MM.1S (cell line): ENCODE data around the gene IRF2BPL.
A peak's percentile ranks its signal among the peaks of the same experiment; 100 is the strongest.

Experiments used
- DNase-seq: peaks from one replicate; pipeline ENCODE4 v3.0.0-alpha.2; 2015
- H2AFZ ChIP-seq: fragments of 300-600 bp; sonication (generic); 2 replicates; pipeline ENCODE4 v1.6.0; 2016; ENCODE audit warnings: antibody characterized with exemption, low read length
- H3F3A ChIP-seq: fragments of 300-600 bp; sonication (generic); 2 replicates; pipeline ENCODE4 v1.6.1; 2016; ENCODE audit warnings: mild to moderate bottlenecking, antibody characterized with exemption, low read length, moderate library complexity, mixed read lengths; ENCODE audit not compliant: insufficient read depth
- H3K27ac ChIP-seq: fragments of 300-600 bp; sonication (generic); 2 replicates; pipeline ENCODE4 v1.5.1; 2016; ENCODE audit warnings: mild to moderate bottlenecking, low read length
- H3K27me3 ChIP-seq: fragments of 300-600 bp; sonication (generic); replicated peaks from 2 replicates; pipeline ENCODE4 v1.6.0; 2016; ENCODE audit warnings: low read length; ENCODE audit not compliant: insufficient read depth
- H3K36me3 ChIP-seq: fragments of 300-600 bp; sonication (generic); replicated peaks from 2 replicates; pipeline ENCODE4 v1.6.1; 2016; ENCODE audit warnings: mild to moderate bottlenecking, low read length, mixed read lengths; ENCODE audit not compliant: insufficient read depth
- H3K4me1 ChIP-seq: fragments of 300-600 bp; sonication (generic); 2 replicates; pipeline ENCODE4 v1.6.1; 2016; ENCODE audit warnings: low read length, mixed read lengths
- H3K4me2 ChIP-seq: fragments of 300-600 bp; sonication (generic); 2 replicates; pipeline ENCODE4 v1.6.0; 2016; ENCODE audit warnings: low read depth, low read length
- H3K4me3 ChIP-seq: fragments of 300-600 bp; sonication (generic); 2 replicates; pipeline ENCODE4 v1.5.1; 2016; ENCODE audit warnings: low read length, mixed read lengths
- H3K79me2 ChIP-seq: fragments of 300-600 bp; sonication (generic); 2 replicates; pipeline ENCODE4 v1.6.1; 2016; ENCODE audit warnings: mixed run types, low read length, mixed read lengths
- H3K9ac ChIP-seq: fragments of 300-600 bp; sonication (generic); 2 replicates; pipeline ENCODE4 v1.6.1; 2016; ENCODE audit warnings: low read length, mixed read lengths
- H3K9me2 ChIP-seq: fragments of 300-600 bp; sonication (generic); replicated peaks from 2 replicates; pipeline ENCODE4 v1.6.1; 2016; ENCODE audit warnings: mild to moderate bottlenecking, low read length, mixed read lengths; ENCODE audit not compliant: insufficient read depth
- H3K9me3 ChIP-seq: fragments of 300-600 bp; sonication (generic); replicated peaks from 2 replicates; pipeline ENCODE4 v1.6.1; 2016; ENCODE audit warnings: mild to moderate bottlenecking, low read length, mixed read lengths; ENCODE audit not compliant: insufficient read depth
- H4K20me1 ChIP-seq: fragments of 300-600 bp; sonication (generic); 2 replicates; pipeline ENCODE4 v1.6.1; 2016; ENCODE audit warnings: mild to moderate bottlenecking, low read length, moderate library complexity, mixed read lengths; ENCODE audit not compliant: insufficient read depth
- CTCF ChIP-seq: fragments of 300-600 bp; sonication (generic); IDR thresholded peaks from 2 replicates; pipeline ENCODE4 v1.5.1; 2016; ENCODE audit warnings: antibody characterized with exemption, low read length, mixed read lengths
- EZH2 ChIP-seq: fragments of 300-600 bp; sonication (generic); optimal IDR thresholded peaks from 2 replicates; pipeline ENCODE3; 2017; ENCODE audit warnings: low read depth, mild to moderate bottlenecking, antibody characterized with exemption, low read length, mixed read lengths
- EZH2phosphoT487 ChIP-seq: fragments of 300-600 bp; sonication (generic); IDR thresholded peaks from 2 replicates; pipeline ENCODE4 v1.6.1; 2018; ENCODE audit warnings: antibody characterized with exemption, low read length

IRF2BPL gene

DNA sequence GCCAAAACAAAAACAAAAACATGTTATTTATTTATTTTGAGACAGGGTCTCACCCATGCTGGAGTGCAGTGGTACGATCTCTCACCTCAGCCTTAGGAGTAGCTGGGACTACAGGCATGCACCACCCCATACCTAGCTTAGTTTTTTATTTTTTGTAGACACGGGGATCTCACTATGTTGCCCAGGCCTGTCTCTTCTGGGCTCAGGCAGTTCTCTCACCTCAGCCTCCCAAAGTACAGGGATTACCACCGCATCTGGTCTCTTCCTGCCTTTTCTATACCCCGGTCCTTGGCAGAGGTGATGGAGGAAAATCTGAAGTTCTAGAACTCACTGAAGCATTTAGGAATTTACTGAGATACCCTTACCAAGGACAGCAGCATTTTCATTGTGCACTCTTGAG is 6.8 kb upstream of the IRF2BPL start:
- H3K27ac ChIP-seq: peak overlapping the region; percentile 77; the same call in 1 of the 2 replicates
- no peaks in the 10 kb centered on the region for H3K36me3 ChIP-seq
- H3F3A ChIP-seq: peaks cover 38% of the 10 kb centered on the region
- no peaks in the 10 kb centered on the region for H4K20me1 ChIP-seq
- no peak overlapping the region for H3K4me2 ChIP-seq
- no peak overlapping the region for H3K9ac ChIP-seq
- TF ChIP-seq EZH2: no peak
- no peak for TF ChIP-seq EZH2phosphoT487
- no peak for TF ChIP-seq CTCF
- H3K27me3 ChIP-seq: no peaks in the 10 kb centered on the region
- H3K79me2 ChIP-seq: no peaks in the 10 kb centered on the region
- no peaks in the 10 kb centered on the region for H3K9me2 ChIP-seq
- H3K4me1 ChIP-seq: peaks cover 43% of the 10 kb centered on the region
- no peak overlapping the region for H3K4me3 ChIP-seq
- no peak for DNase-seq
- no peaks in the 10 kb centered on the region for H3K9me3 ChIP-seq
- no peak overlapping the region for H2AFZ ChIP-seq

GRCh38 chr14:77033622-77034589 is 5.4 kb upstream of the IRF2BPL start:
- no peaks in the 10 kb centered on the region for H3K9me3 ChIP-seq
- DNase-seq: peak; percentile 88
- peak overlapping the region; percentile 75 for H3K4me2 ChIP-seq
- peak overlapping the region; percentile 99 for H3K27ac ChIP-seq
- peak overlapping the region; percentile 46 for H3K4me3 ChIP-seq
- no peaks in the 10 kb centered on the region for H3K27me3 ChIP-seq
- no peaks in the 10 kb centered on the region for H3K9me2 ChIP-seq
- no peak overlapping the region for H2AFZ ChIP-seq
- H3K9ac ChIP-seq: peak overlapping the region; percentile 85
- H3F3A ChIP-seq: peaks cover 31% of the 10 kb centered on the region
- H4K20me1 ChIP-seq: no peaks in the 10 kb centered on the region
- no peaks in the 10 kb centered on the region for H3K36me3 ChIP-seq
- H3K79me2 ChIP-seq: no peaks in the 10 kb centered on the region
- TF ChIP-seq EZH2: no peak
- TF ChIP-seq CTCF: no peak
- peaks cover 43% of the 10 kb centered on the region for H3K4me1 ChIP-seq

DNA sequence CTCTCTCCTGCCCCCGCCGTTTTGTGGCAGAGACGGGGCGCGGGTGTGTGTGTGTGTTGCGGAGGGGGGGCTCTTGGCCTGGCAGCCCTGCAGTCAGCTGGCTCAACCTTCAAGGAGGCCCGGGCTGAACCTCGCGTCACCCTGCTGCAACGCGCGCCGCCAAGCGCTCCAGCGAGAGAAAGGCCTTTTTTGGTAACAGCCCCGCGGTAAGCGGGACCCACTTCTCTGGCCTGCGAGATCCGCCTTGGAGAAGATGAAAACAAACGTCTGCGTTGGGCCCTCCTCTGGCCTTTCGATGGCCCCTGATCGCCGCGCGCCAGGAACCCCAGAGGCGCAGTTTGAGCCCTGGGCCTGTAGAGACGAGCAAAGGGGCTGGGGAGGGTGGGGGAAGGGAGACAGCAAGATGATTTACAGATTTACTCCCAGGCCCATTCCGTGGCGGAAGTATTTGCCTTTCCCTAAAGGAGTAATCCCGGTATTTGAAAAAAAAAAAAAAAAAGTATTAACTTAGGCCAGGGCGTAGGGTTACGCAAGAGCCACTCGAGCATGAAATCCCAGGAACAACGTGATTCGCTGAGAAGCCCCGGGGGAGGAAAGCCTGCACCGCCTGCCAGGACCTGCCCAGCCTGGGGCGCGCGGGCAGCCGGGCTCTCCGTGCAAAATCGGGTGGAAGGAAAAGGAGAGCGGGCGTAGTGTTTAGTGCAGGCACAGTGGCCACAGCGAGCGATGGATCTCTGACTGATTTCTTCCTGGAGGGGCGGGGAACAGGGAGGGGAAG is 4.5 kb upstream of the IRF2BPL start:
- Histone ChIP-seq H3K79me2 (peaks cover 2% of the 10 kb centered on the region), H3K4me2 (peak overlapping the region; percentile 75), H3F3A (peaks cover 34% of the 10 kb centered on the region), H3K27me3 (no peaks in the 10 kb centered on the region), H2AFZ (no peak overlapping the region), H3K36me3 (no peaks in the 10 kb centered on the region), H3K9me3 (no peaks in the 10 kb centered on the region), H3K9ac (peak overlapping the region; percentile 85), H3K4me3 (peak overlapping the region; percentile 46), H3K27ac (peak overlapping the region; percentile 99), H4K20me1 (no peaks in the 10 kb centered on the region), H3K4me1 (peaks cover 41% of the 10 kb centered on the region), H3K9me2 (no peaks in the 10 kb centered on the region)
- peak; percentile 53 for DNase-seq
- TF ChIP-seq EZH2phosphoT487: no peak
- no peak for TF ChIP-seq EZH2
- no peak for TF ChIP-seq CTCF
